Body of pancreas (tissue), 4 donors: ENCODE measurements around the gene COL9A1.

ENCODE experiments used
- POLR2A ChIP-seq, 3 donors: fragments of 450-650 bp; IDR thresholded peaks; one replicate each; pipeline ENCODE4 v1.6.1; 2016; ENCODE audit warnings: antibody characterized with exemption in 3 of 3, mild to moderate bottlenecking in 2 of 3
- TF ChIP-seq, protein P1 (sequence below), 7 experiments: fragments of 450-650 bp in 4 of 7; fragments of 200-600 bp in 3 of 7; sonication (generic) in 3 of 7; IDR thresholded peaks; one replicate each; pipeline ENCODE4 v1.5.1; 2016 to 2019; ENCODE audit warnings: antibody characterized with exemption in 7 of 7

DNA sequence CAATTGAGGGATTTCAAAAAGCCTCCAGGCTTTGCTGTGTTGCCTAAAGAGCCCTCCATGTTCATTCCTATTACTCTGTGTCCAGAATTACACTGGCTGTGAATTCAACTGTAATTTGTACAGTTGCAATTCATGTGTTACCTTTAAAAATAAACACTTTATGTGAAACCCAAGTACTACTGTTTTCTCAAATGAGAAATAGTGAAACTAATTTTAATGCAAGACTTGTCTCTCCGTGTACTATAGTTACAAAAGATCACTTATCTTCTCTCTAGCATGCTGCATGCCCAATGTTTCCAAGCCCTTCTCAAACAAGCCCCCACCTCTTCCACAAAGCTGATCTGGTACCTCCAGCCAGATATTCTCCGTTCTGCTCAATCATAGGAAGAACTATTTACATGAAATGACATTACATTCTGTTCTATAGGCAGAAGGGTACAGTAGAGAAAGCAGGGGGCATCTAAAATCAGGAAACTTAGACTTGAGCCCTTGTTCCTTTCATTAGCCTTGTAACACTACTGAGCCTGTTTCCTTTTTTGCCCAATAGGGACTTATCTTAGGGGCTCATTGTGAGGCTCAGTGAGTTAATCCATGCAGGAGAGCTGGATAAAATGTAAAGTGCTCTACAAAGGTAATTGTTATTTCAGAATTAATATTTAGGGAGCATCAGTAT lies 12.3 kb upstream of the COL9A1 start:
- TF ChIP-seq, protein P1, sequence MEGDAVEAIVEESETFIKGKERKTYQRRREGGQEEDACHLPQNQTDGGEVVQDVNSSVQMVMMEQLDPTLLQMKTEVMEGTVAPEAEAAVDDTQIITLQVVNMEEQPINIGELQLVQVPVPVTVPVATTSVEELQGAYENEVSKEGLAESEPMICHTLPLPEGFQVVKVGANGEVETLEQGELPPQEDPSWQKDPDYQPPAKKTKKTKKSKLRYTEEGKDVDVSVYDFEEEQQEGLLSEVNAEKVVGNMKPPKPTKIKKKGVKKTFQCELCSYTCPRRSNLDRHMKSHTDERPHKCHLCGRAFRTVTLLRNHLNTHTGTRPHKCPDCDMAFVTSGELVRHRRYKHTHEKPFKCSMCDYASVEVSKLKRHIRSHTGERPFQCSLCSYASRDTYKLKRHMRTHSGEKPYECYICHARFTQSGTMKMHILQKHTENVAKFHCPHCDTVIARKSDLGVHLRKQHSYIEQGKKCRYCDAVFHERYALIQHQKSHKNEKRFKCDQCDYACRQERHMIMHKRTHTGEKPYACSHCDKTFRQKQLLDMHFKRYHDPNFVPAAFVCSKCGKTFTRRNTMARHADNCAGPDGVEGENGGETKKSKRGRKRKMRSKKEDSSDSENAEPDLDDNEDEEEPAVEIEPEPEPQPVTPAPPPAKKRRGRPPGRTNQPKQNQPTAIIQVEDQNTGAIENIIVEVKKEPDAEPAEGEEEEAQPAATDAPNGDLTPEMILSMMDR (IDR thresholded peaks at IDR 0.05): no peak
- no peak for TF ChIP-seq POLR2A (IDR thresholded peaks at IDR 0.05)
